OCI-LY7 (cell line): ENCODE data around the gene AGAP2.

Experiments used
- EZH2phosphoT487 ChIP-seq: fragments of 200-600 bp; sonication (generic); IDR thresholded peaks from 2 replicates; pipeline ENCODE4 v1.6.1; 2018; ENCODE audit warnings: low read depth, borderline replicate concordance, mild to moderate bottlenecking, mixed run types, antibody characterized with exemption, low read length, moderate library complexity, mixed read lengths
- TF ChIP-seq, protein P1 (sequence below): fragments of 200-600 bp; sonication (generic); conservative IDR thresholded peaks from 2 replicates; pipeline ENCODE4 v1.5.1; 2014; ENCODE audit warnings: mild to moderate bottlenecking, antibody characterized with exemption, low read length, moderate library complexity, mixed read lengths

DNA sequence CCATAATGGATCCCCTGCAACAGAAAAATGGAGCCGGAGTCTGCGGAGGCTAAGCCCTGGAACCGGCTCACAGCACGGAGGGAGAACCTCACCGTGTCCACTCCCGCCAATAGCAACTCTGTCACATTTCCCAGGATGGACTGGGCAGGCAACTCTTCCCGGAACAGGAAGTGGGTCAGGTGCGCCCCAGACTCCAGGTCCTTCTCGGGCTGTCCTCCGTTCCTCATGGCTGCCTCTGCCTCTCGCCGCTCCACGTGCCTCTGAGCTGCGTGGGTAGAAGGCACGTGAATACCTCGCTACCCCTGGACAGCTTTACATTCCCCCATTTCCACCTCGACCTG is 26.1 kb upstream of the AGAP2 start:
- TF ChIP-seq, protein P1, sequence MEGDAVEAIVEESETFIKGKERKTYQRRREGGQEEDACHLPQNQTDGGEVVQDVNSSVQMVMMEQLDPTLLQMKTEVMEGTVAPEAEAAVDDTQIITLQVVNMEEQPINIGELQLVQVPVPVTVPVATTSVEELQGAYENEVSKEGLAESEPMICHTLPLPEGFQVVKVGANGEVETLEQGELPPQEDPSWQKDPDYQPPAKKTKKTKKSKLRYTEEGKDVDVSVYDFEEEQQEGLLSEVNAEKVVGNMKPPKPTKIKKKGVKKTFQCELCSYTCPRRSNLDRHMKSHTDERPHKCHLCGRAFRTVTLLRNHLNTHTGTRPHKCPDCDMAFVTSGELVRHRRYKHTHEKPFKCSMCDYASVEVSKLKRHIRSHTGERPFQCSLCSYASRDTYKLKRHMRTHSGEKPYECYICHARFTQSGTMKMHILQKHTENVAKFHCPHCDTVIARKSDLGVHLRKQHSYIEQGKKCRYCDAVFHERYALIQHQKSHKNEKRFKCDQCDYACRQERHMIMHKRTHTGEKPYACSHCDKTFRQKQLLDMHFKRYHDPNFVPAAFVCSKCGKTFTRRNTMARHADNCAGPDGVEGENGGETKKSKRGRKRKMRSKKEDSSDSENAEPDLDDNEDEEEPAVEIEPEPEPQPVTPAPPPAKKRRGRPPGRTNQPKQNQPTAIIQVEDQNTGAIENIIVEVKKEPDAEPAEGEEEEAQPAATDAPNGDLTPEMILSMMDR: no peak
- no peak for TF ChIP-seq EZH2phosphoT487
